HUDEP-2 (cell line): ENCODE data around the gene TM9SF2.
"Not testable (repeated sequence)": the region's sequence is repeated elsewhere in the genome, so short reads cannot be mapped to it uniquely, and the experiment has no call there.

ENCODE experiments used
- DNase-seq, 76 experiments: peaks; one replicate each; lab custom pipeline; 2025; ENCODE audit not compliant: unreplicated experiment in 76 of 76; lab: John Stamatoyannopoulos, UW

TM9SF2 gene

GRCh38 chr13:99501184-99501847 is at the start of gene TM9SF2:
TSS of gene TM9SF2 (plus strand) at chr13:99501472. CDS start at chr13:99501607, 135 bp downstream.
- peak; percentile 51 to 96 (median 90) for DNase-seq

DNA sequence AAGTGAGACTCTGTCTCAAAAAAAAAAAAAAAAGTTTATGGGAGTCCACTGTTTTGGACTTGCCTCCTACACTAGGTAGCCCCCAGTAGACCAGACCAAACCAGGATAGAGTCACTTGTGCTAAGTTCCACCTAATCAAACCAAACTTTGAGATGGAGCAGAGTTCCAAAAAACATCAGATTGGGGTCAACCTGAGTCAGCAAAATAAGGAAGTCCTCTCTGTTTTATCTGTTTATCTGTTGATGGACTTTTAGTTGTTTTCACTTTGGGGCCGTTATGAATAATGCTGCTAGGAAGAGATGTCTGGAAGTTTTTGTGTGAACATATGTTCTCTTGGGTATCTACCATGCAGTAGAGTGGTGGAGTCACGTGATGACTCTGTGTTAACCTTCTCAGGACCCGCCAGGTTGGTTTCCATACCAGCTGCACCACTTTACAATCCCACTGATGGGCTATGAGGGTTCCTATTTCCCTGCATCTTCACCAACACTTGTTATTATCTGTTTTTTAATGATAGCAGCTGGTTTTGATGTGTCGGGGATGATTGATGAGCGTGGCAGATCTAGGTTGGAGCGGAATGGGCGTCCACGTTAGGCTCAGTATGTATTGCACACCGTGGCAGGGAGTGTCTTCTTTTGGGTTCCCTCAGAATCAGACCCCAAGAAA is 46.6 kb upstream of the TM9SF2 start:
- DNase-seq, result no peak

DNA sequence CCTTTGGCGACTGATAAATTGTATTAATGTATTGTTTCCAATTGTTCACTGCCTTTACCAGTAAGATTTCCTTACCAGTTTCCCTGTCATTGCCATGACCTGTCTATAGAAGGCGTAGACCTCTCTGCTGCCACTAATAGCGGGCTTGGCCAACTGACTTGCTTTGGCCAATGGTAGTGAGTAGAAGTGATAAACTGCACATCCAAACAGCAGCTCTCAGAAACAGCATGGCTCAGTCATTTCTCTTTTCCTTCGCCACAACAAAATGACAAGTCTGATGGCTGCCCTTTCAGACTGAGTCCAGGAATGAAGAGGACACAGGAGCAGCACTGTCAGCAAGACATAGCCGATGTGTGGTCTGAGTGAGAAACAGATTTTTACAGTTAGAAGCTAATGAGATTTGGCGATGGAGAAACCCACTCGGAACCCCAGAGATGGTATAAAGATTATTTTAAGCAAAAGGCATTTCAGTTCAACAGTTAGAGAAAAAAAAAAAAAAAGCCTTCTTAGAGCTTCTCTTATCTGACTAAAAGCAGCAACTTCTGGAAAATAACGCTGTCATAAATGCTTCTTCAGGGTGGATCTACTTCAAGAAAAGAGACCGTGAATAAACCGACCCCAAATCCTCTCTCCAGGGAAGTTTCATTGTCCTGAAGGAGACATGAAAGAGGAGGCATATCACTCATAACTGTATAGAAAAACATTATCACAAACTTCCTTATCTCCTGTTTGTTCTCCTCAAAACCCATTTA is 42.0 kb upstream of the TM9SF2 start:
- no peak for DNase-seq

- DNase-seq, result not testable (repeated sequence)
Measured at GRCh38 chr13:99460802-99461201, 40.5 kb upstream of the TM9SF2 start.

DNA sequence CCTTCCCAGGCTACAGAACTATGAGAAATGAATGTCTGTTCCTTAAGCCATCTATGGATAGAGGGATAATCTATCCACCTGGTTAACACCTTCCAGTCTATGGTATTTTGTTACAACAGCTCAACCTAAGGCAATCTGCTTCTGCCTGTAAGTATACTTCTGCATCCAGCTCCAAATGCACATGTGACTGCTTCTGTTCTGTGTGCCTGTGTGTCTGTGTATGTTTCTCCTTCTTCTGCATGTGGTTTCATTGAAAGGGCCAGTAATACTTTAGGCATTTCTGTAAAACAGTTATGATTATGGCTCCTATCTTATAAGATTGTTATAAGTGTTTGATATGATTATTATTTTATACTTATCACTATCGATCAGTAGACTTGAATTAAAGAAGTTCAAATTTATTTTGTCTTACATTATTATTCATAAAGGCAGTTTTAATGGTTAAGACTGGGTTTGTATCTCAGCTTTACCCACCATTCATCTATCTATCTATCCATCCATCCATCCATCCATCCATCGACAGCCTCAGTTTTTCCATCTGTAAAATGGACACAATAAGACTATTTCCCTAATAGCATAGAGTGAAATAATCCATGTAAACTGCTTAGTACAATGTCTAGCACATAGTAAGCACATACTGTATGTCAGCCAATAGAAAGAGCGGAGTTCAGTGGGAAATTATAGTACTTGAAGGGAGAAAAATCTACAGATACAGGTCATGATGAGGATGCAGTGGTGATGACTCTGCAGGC is 37.5 kb upstream of the TM9SF2 start:
- no peak for DNase-seq

DNA sequence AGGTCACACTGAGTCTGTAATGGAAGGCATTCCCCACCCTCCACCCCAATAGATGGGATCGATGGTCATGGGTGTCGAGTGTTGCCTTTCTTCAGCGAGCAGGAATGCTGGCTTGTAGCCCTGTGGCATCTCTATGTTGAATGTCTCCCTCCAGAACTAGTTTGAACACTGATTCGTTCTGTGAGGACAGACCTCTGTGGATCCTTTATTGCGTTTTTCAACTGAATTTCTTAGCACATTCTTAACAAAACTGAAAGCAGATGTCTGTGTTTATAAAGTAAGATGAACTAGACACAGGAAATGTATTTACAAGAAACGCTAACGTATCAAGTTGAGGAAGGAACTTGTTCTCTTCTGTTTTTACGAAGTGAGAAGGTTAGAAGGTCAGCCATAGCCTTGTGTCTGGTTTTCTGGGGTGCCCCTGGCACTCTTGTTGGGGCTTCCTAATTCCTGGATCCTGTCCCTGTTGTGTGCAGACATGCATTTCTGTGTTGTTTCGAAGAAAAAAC is 36.8 kb upstream of the TM9SF2 start:
- DNase-seq, result no peak

GRCh38 chr13:99465454-99465853 is 35.8 kb upstream of the TM9SF2 start:
- no peak for DNase-seq

DNA sequence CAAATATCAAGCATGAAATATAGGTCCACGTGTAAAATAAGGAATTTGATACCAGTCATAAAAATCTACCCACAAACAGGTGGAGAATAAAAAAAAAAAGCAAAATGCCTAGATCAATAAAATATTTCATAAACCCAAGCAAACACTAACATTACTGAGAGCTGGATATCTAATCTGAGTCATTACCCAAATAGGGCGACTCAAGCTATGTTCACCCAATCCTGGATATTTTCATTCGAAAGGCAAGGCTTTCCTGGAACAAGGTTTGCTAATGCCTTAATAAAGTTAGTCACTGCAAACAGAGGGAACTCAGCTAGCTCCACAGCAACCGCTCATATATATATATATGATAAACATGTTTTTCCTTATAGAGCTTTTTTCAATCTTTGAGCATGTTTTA is 33.5 kb upstream of the TM9SF2 start:
- no peak for DNase-seq

DNA sequence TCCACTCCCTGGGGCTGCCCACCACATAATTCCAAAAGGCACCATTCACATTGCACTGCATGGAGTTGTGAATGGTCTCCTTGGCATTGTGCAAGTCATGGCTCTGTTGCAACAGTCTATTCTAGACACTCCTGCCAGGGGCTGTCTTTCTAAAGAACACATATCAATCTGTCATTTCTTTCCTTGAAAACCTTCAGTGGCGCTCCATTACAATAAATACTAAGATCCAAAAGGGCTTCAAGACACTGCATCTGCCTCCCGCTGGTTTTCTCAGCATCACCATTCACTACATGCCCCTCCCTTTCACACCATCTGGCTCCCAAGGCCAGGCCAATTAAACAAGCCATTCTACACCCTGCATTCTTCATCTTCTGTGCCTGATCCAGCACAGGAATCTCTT is 32.2 kb upstream of the TM9SF2 start:
- no peak for DNase-seq

GRCh38 chr13:99470027-99470426 is 31.2 kb upstream of the TM9SF2 start:
- no peak for DNase-seq

GRCh38 chr13:99471221-99472121 is 29.8 kb upstream of the TM9SF2 start:
- DNase-seq, result no peak

- no peak for DNase-seq
Measured at GRCh38 chr13:99472122-99472440, 29.2 kb upstream of the TM9SF2 start.

DNA sequence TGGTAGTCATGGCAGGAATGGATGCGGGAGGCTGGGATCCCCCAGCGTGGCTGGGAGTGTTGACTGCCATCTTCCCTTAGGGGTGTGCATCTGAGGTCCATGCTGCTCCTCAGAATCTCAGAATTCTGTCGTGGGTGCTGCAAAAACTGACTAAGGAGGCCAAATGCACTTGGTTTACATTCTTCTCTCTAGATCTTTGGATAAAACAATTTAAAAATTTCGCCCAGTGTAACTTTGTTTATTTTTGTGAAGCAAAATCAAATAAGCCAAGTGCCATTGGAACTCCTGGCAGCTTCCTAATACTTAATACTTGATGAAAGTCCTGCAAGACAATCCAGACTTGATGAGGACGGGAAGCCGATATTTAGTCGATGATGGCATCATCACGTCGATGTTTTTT is 27.8 kb upstream of the TM9SF2 start:
- no peak for DNase-seq

- DNase-seq, result no peak
Measured at GRCh38 chr13:99476648-99477047, 24.6 kb upstream of the TM9SF2 start.

DNA sequence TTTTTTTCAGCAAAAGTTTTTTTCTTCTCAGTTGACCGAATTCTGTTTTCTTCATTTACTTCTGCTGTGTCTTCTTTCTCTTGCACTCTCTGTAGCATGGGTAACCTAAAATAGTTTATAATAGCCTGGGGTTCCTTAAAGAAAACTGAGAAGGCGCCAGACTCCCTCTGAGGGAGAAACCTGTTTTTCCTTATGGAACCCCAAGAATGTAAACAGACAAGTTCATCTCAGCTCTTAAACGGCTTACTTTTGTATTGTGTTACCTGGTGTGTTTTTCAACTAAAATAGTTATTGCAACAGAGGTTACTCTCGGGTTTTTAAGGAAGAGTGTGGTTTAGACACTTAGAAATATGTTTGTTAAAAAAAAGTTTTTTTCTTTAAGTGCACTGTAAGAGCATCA is 23.8 kb upstream of the TM9SF2 start:
- no peak for DNase-seq

DNA sequence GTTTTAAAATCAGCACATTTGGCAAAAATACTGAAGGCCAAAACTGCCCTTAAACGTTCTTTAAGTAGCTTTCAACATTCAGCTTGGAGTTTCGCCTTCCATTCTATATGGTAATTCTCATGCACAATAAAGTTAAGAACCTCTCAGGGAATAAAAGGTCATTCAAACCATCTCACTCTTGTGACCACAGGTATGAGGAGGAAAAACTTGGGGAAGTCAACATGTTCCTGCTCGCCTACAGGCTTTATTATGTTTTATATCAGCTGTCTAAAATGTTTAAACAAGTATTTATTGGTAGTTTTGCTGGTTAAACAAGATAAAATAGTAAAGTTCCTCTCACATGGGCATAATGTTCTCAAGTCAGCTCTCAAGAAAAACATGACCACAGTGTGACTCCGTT is 19.9 kb upstream of the TM9SF2 start:
- no peak for DNase-seq

- DNase-seq, result peak in 1 of 76 experiments; percentile 14
Measured at GRCh38 chr13:99484473-99484872, 16.8 kb upstream of the TM9SF2 start.

GRCh38 chr13:99486996-99487395 is 14.3 kb upstream of the TM9SF2 start:
- no peak for DNase-seq

DNA sequence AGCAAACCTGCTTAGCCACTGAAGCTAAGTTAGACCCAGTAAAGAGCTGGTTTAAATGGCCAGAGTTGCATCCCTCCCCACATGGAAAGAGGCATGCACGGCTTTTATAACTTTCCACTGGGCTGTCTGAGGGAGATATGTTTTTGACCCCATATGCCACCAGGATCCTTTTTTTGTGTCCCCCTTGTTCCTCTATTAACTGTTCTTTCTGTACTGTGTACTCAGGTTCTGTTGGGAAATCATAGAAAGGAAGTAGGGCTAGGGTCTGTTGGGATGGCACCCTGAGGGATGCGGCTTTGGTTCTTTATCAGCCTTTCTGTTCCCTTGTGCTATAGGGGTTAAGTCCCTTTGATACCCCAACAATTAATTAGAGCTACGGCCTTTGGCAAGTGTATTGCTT is 12.2 kb upstream of the TM9SF2 start:
- DNase-seq, result no peak

DNA sequence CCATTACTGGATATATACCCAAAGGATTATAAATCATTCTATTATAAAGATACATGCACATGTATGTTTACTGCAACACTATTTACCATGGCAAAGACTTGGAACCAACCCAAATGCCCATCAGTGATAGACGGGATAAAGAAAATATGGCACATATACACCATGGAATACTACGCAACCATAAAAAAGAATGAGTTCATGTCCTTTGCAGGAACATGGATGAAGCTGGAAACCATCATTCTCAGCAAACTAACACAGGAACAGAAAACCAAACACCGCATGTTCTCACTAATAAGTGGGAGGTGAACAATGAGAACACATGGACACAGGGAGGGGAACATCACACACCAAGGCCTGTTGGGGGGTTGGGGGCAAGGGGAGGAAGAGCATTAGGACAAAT is 9.5 kb upstream of the TM9SF2 start:
- DNase-seq, result not testable (repeated sequence)
